CD8-positive, alpha-beta memory T cell (primary cell): ENCODE data around the gene IQCH. TPM values are rescaled to one million over a fixed set of nuclear protein-coding genes. Genes with fewer than 3 reads are reported as not detected.
A peak's percentile ranks its signal among the peaks of the same experiment; 100 is the strongest.

Source experiments
- CTCF ChIA-PET: fragments of 350-600 bp; sonication (Branson Sonifier 250); formaldehyde crosslinking; loops from one replicate; lab custom pipeline; 2021; ENCODE audit warnings: antibody characterized with exemption; lab: Charles Lee
- POLR2A ChIA-PET: fragments of 350-600 bp; sonication (Branson Sonifier 250); formaldehyde crosslinking; loops from one replicate; lab custom pipeline; 2021; ENCODE audit warnings: antibody characterized with exemption; lab: Charles Lee
- DNase-seq, 5 donors: peaks; one replicate each; pipeline versions ENCODE4 v3.0.0 to v3.0.0-alpha.2; 2020 to 2022; ENCODE audit warnings: mixed read lengths in 1 of 5
- H3K27ac ChIP-seq: one replicate; pipeline ENCODE4 v1.7.0; 2013; ENCODE audit warnings: low read depth, mild to moderate bottlenecking, low read length, moderate library complexity
- H3K27me3 ChIP-seq: 2 replicates; pipeline ENCODE4 v1.7.0; 2013; ENCODE audit warnings: low read length, mild to moderate bottlenecking; ENCODE audit not compliant: insufficient read depth, poor library complexity, severe bottlenecking
- H3K36me3 ChIP-seq: 2 replicates; pipeline ENCODE4 v1.7.0; 2013; ENCODE audit warnings: mild to moderate bottlenecking, low read length, moderate library complexity; ENCODE audit not compliant: insufficient read depth
- H3K4me1 ChIP-seq: 2 replicates; pipeline ENCODE4 v1.7.0; 2013; ENCODE audit warnings: mild to moderate bottlenecking, low read length, moderate library complexity; ENCODE audit not compliant: insufficient read depth
- H3K4me3 ChIP-seq: 2 replicates; pipeline ENCODE4 v1.7.0; 2013; ENCODE audit warnings: mild to moderate bottlenecking, low read length
- H3K9me3 ChIP-seq: 2 replicates; pipeline ENCODE4 v1.7.0; 2013; ENCODE audit warnings: mild to moderate bottlenecking, low read length
- H3K27ac Mint-ChIP-seq, 8 donors: one replicate each; pipeline ENCODE4 v1.8.0; 2020 to 2021; ENCODE audit warnings: mixed read lengths in 8 of 8, mild to moderate bottlenecking in 6 of 8, inconsistent platforms in 3 of 8, moderate library complexity in 3 of 8
- H3K27me3 Mint-ChIP-seq, 2 donors: one replicate each; pipeline ENCODE4 v1.8.0; 2020 to 2021; ENCODE audit warnings: mixed read lengths in 2 of 2, mild to moderate bottlenecking in 1 of 2, moderate library complexity in 1 of 2
- H3K36me3 Mint-ChIP-seq, 3 donors: one replicate each; pipeline ENCODE4 v1.8.0; 2020 to 2021; ENCODE audit warnings: mixed read lengths in 3 of 3, inconsistent platforms in 1 of 3, mild to moderate bottlenecking in 1 of 3
- H3K4me1 Mint-ChIP-seq, 3 donors: one replicate each; pipeline ENCODE4 v1.8.0; 2020 to 2021; ENCODE audit warnings: mixed read lengths in 3 of 3, inconsistent platforms in 1 of 3, mild to moderate bottlenecking in 1 of 3
- H3K4me3 Mint-ChIP-seq, 7 donors: one replicate each; pipeline ENCODE4 v1.8.0; 2020 to 2021; ENCODE audit warnings: mixed read lengths in 7 of 7, mild to moderate bottlenecking in 6 of 7, moderate library complexity in 4 of 7, inconsistent platforms in 2 of 7
- H3K9me3 Mint-ChIP-seq, 5 donors: one replicate each; pipeline ENCODE4 v1.8.0; 2020 to 2022; ENCODE audit warnings: mixed read lengths in 5 of 5, mild to moderate bottlenecking in 3 of 5, moderate library complexity in 2 of 5, inconsistent platforms in 1 of 5
- polyA plus RNA-seq: library from polyadenylated mRNA; unstranded; fragments of 300-500 nt; fragmentation: Illumina TruSeq; gene quantifications from one replicate; pipeline ENCODE4 v1.2.3, GENCODE V29; 2021
- total RNA-seq, 2 experiments: library from RNA; stranded (reverse); gene quantifications; one replicate each; pipeline ENCODE4 v1.2.3, GENCODE V29; 2021

IQCH gene
- total and polyA plus RNA-seq, 3 experiments from 2014 or later, result 0.52 to 1.3 (median 1.0) TPM

DNA sequence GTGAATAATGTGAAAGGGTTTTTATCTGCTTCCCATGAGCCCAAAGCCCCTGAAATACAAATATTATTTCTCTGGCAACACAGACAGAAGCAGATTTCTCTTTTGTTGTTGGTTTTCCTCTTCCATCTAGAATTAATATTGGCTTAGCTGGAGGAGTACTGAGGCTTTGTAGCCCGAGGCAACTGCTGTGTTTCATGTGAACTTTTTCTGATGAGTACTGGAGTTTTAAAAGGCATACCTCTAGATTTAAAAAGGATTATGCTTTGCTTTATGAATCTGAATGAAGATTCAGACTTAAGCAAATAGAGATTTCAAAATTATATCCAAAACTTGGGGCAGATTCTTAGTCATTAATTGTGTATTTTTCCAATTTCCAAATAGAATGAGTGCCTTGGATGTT is 50.9 kb downstream of the IQCH start:
- no peaks in the 10 kb centered on the region for H3K4me1 ChIP-seq
- no peaks in the 10 kb centered on the region for H3K27me3 ChIP-seq
- DNase-seq, result no peak
- Mint-ChIP-seq H3K27me3 (no peaks in the 10 kb centered on the region), H3K4me1 (no peaks in the 10 kb centered on the region), H3K27ac (no peak overlapping the region), H3K4me3 (no peak overlapping the region), H3K9me3 (no peaks in the 10 kb centered on the region), H3K36me3 (no peaks in the 10 kb centered on the region)
- H3K36me3 ChIP-seq, result no peaks in the 10 kb centered on the region
- ChIA-PET CTCF (interaction anchor here (3.7 kb wide), 1 partner anchor 359 kb away, joined by 42 read pairs; no protein-coding TSS in a partner anchor), POLR2A (no interaction called here)
- H3K27ac ChIP-seq, result no peak overlapping the region
- no peaks in the 10 kb centered on the region for H3K9me3 ChIP-seq
- no peak overlapping the region for H3K4me3 ChIP-seq

DNA sequence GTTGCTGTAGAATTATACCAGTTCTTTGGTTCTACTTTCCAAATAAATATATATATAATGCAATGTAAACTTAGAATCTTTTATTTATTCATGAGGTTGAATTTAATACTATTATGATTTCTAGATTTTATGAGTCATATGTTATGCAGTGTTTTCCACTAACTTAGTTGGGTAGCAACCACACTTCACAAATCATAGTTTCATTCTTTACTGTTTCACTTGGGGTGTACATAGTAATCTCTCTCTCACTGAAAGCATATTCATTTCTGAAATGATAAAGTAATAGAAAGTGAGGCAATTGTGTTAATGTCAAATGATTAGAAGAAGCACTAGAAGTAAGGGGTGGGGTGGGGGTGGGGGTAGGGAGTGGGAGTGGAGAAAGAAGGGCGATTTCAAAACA is 52.6 kb downstream of the IQCH start:
- Mint-ChIP-seq H3K27ac (no peak overlapping the region), H3K36me3 (no peaks in the 10 kb centered on the region), H3K4me1 (no peaks in the 10 kb centered on the region), H3K4me3 (no peak overlapping the region), H3K27me3 (no peaks in the 10 kb centered on the region), H3K9me3 (no peaks in the 10 kb centered on the region)
- H3K36me3 ChIP-seq, result no peaks in the 10 kb centered on the region
- H3K4me1 ChIP-seq, result no peaks in the 10 kb centered on the region
- no peak overlapping the region for H3K4me3 ChIP-seq
- ChIA-PET POLR2A (no interaction called here), CTCF (interaction anchor here (1.8 kb wide), 1 partner anchor 361 kb away, joined by 9 read pairs; no protein-coding TSS in a partner anchor)
- no peaks in the 10 kb centered on the region for H3K27me3 ChIP-seq
- H3K9me3 ChIP-seq, result no peaks in the 10 kb centered on the region
- DNase-seq, result no peak
- no peak overlapping the region for H3K27ac ChIP-seq

DNA sequence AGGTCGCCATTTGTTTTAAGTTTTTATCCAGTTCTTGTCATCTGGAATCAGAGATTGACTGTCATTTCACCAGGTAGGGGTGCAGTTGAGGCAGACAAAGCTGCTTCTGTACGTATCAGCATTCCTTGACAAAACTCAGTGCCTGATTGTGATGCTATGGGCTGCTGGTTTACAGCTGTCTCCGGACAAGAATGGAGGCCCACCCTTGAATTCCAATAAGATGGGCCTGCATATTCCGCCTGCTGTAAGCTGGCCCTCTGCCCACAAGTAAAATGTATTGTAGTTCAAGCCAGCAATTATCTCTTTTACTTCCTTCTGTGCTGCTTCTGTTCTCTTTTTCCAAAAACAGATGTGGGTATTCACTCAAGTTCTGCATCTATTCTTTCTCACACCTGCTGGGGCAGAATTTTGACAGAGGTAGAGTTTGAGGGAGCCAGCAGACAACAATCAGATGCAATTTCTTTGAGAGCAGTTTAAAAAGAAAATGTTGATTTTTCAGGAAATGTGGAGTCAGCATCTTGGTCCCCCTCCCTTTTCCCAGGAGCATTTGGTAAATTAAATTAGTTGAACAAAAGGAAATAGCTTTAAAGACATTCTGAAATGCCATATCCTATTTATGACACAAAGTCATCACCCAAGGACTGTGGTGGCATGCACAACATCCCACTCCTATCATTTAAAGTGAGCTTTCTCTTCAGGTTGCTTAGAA is 53.5 kb downstream of the IQCH start:
- Mint-ChIP-seq H3K4me1 (no peaks in the 10 kb centered on the region), H3K27me3 (no peaks in the 10 kb centered on the region), H3K36me3 (no peaks in the 10 kb centered on the region), H3K9me3 (no peaks in the 10 kb centered on the region), H3K27ac (no peak overlapping the region), H3K4me3 (no peak overlapping the region)
- Histone ChIP-seq H3K27ac (no peak overlapping the region), H3K4me3 (no peak overlapping the region), H3K27me3 (no peaks in the 10 kb centered on the region), H3K4me1 (no peaks in the 10 kb centered on the region), H3K36me3 (no peaks in the 10 kb centered on the region), H3K9me3 (no peaks in the 10 kb centered on the region)
- CTCF ChIA-PET, result interaction anchor here (1.8 kb wide), 1 partner anchor 362 kb away, joined by 9 read pairs; no protein-coding TSS in a partner anchor
- POLR2A ChIA-PET, result interaction anchor here (1.0 kb wide), 1 partner anchor 11 kb away, joined by 3 read pairs; no protein-coding TSS in a partner anchor
- no peak for DNase-seq

DNA sequence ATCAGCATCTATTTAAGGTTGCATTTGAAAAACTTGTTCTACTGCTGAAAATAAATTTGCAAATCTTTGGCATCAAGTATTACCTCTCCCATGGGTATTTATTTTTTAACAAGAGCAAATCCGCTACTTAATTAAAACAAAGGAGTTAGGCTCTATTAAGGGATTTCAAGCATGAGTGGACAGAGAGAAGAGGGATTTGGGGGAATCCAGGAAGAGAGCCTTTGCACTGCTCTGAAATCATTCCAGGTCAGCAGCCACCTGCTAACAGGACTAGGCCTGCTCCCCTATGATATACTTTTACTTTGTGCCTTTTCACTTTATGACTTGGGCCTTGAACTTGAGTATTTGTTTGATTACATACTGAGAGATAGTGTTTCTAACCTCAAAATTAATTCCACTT is 57.1 kb downstream of the IQCH start:
- DNase-seq, result no peak
- no peak overlapping the region for H3K4me3 ChIP-seq
- no peaks in the 10 kb centered on the region for H3K27me3 ChIP-seq
- Mint-ChIP-seq H3K4me3 (no peak overlapping the region), H3K4me1 (no peaks in the 10 kb centered on the region), H3K36me3 (no peaks in the 10 kb centered on the region), H3K27me3 (no peaks in the 10 kb centered on the region), H3K27ac (no peak overlapping the region), H3K9me3 (no peaks in the 10 kb centered on the region)
- no peaks in the 10 kb centered on the region for H3K9me3 ChIP-seq
- H3K36me3 ChIP-seq, result no peaks in the 10 kb centered on the region
- ChIA-PET CTCF (interaction anchor here (1.6 kb wide), 1 partner anchor 365 kb away, joined by 8 read pairs; no protein-coding TSS in a partner anchor), POLR2A (no interaction called here)
- no peak overlapping the region for H3K27ac ChIP-seq
- H3K4me1 ChIP-seq, result no peaks in the 10 kb centered on the region

DNA sequence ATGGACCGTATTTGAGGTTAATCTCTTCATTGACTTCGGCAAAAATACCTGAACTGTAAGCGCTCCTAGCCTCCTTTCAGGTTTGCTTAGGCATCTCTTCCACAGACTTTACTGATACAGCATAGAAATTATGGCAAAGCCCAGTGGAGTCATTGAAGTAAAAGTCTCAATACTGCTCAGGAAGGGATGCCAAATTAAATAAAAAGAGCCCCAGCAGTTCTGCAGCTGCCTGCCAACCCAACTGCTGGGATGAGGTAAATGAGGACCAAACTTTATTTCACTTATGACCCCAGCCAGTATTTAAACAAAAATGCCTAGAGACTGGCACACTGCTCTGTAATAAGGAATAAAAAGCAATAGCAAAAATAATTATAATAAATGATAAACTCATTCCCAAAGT is 65.4 kb downstream of the IQCH start:
- DNase-seq, result no peak
- no peaks in the 10 kb centered on the region for H3K27me3 ChIP-seq
- H3K4me1 ChIP-seq, result no peaks in the 10 kb centered on the region
- no peaks in the 10 kb centered on the region for H3K4me1 Mint-ChIP-seq
- POLR2A ChIA-PET, result no interaction called here
- peaks cover 1 to 19% of the 10 kb centered on the region in 2 donors for H3K27me3 Mint-ChIP-seq
- H3K36me3 ChIP-seq, result no peaks in the 10 kb centered on the region
- no peaks in the 10 kb centered on the region for H3K36me3 Mint-ChIP-seq
- H3K4me3 ChIP-seq, result no peak overlapping the region
- no peaks in the 10 kb centered on the region for H3K9me3 ChIP-seq
- CTCF ChIA-PET, result interaction anchor here (1.2 kb wide), 1 partner anchor 12 kb away, joined by 3 read pairs; no protein-coding TSS in a partner anchor
- no peak overlapping the region for H3K4me3 Mint-ChIP-seq
- no peaks in the 10 kb centered on the region for H3K9me3 Mint-ChIP-seq
- H3K27ac ChIP-seq, result no peak overlapping the region
- H3K27ac Mint-ChIP-seq, result no peak overlapping the region

DNA sequence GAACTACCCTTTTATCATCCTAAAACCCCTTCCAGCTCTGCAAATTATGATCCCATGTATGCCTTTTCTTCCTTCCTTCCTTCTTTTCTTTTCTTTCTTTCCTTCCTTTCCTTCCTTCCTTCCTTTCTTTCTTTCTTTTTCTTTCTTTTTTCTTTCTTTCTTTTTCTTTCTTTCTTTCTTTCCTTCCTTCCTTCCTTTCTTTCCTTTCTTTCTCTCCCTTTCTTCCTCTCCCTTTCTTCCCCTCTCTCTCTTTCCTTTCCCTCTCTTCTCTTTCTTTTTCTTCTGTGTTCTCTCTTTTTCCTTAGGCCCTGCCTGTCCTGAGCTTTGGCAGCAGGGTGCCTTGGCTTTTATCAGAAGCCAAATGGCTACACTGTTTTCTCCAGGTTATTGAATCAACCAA is 66.8 kb downstream of the IQCH start:
- Mint-ChIP-seq H3K27me3 (peaks cover 3 to 23% of the 10 kb centered on the region in 2 donors), H3K9me3 (peaks cover 0 to 2% (median 0%) of the 10 kb centered on the region in 5 donors), H3K36me3 (no peaks in the 10 kb centered on the region), H3K4me3 (no peak overlapping the region), H3K4me1 (no peaks in the 10 kb centered on the region), H3K27ac (peak overlapping the region in 2 of 8 donors; percentile 34 to 54)
- H3K27ac ChIP-seq, result no peak overlapping the region
- H3K36me3 ChIP-seq, result no peaks in the 10 kb centered on the region
- H3K4me3 ChIP-seq, result no peak overlapping the region
- no peaks in the 10 kb centered on the region for H3K4me1 ChIP-seq
- POLR2A ChIA-PET, result no interaction called here
- H3K9me3 ChIP-seq, result no peaks in the 10 kb centered on the region
- CTCF ChIA-PET, result no interaction called here
- DNase-seq, result no peak
- H3K27me3 ChIP-seq, result no peaks in the 10 kb centered on the region

DNA sequence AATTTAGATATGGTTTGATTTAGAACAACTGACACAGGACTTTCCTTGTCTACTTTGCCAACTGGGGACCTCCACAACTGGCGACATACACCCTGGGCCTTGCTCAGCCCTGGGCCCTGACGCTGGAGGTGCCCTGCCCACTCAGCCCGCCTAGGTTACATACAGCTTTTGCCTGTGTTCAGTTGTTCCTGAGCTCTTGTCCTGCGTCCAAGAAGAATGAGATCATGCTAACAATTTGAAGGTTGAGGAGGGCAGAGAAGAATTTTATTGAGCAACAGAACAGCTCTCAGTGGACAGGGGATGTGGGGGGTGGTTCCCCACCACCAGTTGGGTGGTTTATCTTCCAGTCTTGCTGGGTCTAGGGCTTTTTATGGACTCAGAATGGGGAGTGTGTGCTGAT is 67.9 kb downstream of the IQCH start:
- no peak overlapping the region for H3K27ac Mint-ChIP-seq
- POLR2A ChIA-PET, result no interaction called here

DNA sequence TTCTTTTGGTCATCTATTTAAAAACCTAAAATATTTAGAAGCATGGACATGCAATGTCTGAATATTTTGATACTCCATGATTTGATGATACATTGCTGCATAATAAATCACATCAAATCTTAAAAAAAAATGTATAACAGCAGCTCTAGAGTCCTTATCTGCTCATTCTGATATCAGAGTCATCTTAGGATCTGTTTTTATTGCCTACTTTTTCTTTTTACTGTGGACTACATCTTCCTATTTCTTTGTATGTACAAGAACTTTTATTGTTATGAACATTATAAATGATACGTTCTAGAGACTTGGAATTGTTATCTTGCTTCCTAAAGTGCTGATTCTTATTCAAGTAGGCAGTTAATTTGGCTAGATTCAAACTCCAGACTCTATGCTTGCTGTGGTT is 72.7 kb downstream of the IQCH start:
- Histone ChIP-seq H3K27me3 (no peaks in the 10 kb centered on the region), H3K4me3 (no peak overlapping the region), H3K36me3 (no peaks in the 10 kb centered on the region), H3K27ac (no peak overlapping the region), H3K4me1 (no peaks in the 10 kb centered on the region), H3K9me3 (peaks cover 4% of the 10 kb centered on the region)
- Mint-ChIP-seq H3K4me1 (no peaks in the 10 kb centered on the region), H3K4me3 (no peak overlapping the region), H3K27me3 (peaks cover 15 to 23% of the 10 kb centered on the region in 2 donors), H3K36me3 (peaks cover 0 to 7% (median 0%) of the 10 kb centered on the region in 3 donors), H3K9me3 (peaks cover 4 to 10% (median 9%) of the 10 kb centered on the region in 5 donors), H3K27ac (no peak overlapping the region)
- POLR2A ChIA-PET, result no interaction called here
- CTCF ChIA-PET, result no interaction called here
- DNase-seq, result no peak

More for the DNA sequence above, 67.9 kb downstream of the IQCH start:
- CTCF ChIA-PET, result no interaction called here
- no peaks in the 10 kb centered on the region for H3K36me3 ChIP-seq
- H3K4me3 ChIP-seq, result no peak overlapping the region
- Mint-ChIP-seq H3K4me1 (no peaks in the 10 kb centered on the region), H3K36me3 (peaks cover 0 to 1% (median 0%) of the 10 kb centered on the region in 3 donors), H3K4me3 (no peak overlapping the region), H3K27me3 (peaks cover 5 to 25% of the 10 kb centered on the region in 2 donors), H3K9me3 (peaks cover 1 to 4% (median 2%) of the 10 kb centered on the region in 5 donors)
- H3K27me3 ChIP-seq, result no peaks in the 10 kb centered on the region
- H3K9me3 ChIP-seq, result peaks cover under 1% of the 10 kb centered on the region
- DNase-seq, result no peak
- H3K4me1 ChIP-seq, result no peaks in the 10 kb centered on the region
- no peak overlapping the region for H3K27ac ChIP-seq
